ENCODE data around the gene INSM1. TPM values are rescaled to one million over a fixed set of nuclear protein-coding genes. Genes with fewer than 3 reads are reported as not detected.

INSM1 gene
- total RNA-seq, 2 experiments from 2014 or later = not detected

DNA sequence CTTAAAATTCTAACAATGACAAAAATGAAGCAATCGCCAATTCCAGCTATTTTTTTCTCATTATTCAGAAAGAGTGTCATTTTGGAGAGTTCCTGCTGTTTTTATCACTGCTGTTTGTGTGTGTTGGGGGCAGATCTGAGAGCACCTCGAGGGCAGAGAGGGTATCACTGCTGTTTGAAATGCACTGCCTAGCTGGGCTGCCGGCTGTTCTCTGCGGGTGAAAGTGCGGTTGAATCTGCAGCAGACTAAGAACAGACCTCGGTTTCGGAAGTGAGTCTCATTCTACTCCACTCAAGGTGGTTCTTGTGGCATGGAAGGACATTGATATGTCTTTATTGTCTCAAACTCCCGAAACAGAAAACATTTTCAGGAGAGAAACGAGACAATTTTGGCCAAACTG, 18.3 kb downstream of the INSM1 start:
- Mint-ChIP-seq H3K4me1 (no peaks in the 10 kb centered on the region), H3K36me3 (ENCODE audit: low read depth) (no peaks in the 10 kb centered on the region), H3K9me3 (peaks cover under 1% of the 10 kb centered on the region), H3K4me3 (no peak overlapping the region), H3K27ac (no peak overlapping the region), H3K27me3 (no peaks in the 10 kb centered on the region)
- DNase-seq = no peak
- POLR2A ChIA-PET = no interaction called here
- CTCF ChIA-PET = no interaction called here

DNA sequence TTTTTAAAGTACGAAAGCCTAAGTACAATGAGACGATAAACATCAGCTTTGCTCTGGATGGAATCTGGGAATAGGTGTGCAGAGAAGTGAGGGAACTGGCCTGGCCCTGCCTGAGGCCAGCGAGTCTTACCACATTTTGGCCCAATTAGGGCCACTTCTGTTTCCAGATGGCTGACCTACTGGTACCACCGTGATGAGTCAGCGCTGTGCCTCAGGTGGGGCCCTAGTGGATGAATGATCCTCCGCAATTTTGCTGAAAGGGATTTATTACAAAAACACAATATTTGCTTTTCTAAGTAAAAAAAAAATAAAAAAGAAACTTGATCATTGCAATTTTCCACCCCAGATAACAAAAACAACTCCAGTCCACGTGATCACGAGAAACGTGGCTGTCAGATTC, 22.5 kb downstream of the INSM1 start:
- H3K4me3 Mint-ChIP-seq = no peak overlapping the region
- ChIA-PET POLR2A (no interaction called here), CTCF (no interaction called here)
- no peaks in the 10 kb centered on the region for H3K4me1 Mint-ChIP-seq
- no peak overlapping the region for H3K27ac Mint-ChIP-seq
- H3K9me3 Mint-ChIP-seq = no peaks in the 10 kb centered on the region
- no peak for DNase-seq
- H3K36me3 Mint-ChIP-seq (ENCODE audit: low read depth) = no peaks in the 10 kb centered on the region
- H3K27me3 Mint-ChIP-seq = no peaks in the 10 kb centered on the region

DNA sequence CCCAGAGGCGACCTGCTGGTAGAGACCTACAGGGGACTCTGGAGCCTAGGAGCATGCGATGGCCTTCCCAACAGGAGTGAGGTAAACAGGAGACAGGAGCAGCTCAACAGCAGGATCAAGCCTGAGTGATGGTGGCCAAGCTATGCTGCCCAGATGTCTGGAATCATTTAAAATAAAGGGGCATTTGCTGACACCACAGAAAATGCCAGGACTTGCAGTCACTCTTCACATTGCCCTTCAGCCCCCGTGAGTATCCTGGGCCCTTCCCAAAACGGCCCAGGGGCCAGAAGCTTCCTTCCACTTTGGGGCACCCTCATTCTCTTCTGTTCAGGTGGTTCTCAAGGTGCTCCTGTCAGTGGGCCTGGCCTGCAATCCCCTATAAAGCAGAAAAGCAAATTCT, 23.2 kb downstream of the INSM1 start:
- Mint-ChIP-seq H3K9me3 (no peaks in the 10 kb centered on the region), H3K27me3 (no peaks in the 10 kb centered on the region), H3K4me3 (no peak overlapping the region), H3K4me1 (no peaks in the 10 kb centered on the region), H3K36me3 (ENCODE audit: low read depth) (no peaks in the 10 kb centered on the region), H3K27ac (no peak overlapping the region)
- ChIA-PET CTCF (no interaction called here), POLR2A (no interaction called here)
- DNase-seq = no peak

DNA sequence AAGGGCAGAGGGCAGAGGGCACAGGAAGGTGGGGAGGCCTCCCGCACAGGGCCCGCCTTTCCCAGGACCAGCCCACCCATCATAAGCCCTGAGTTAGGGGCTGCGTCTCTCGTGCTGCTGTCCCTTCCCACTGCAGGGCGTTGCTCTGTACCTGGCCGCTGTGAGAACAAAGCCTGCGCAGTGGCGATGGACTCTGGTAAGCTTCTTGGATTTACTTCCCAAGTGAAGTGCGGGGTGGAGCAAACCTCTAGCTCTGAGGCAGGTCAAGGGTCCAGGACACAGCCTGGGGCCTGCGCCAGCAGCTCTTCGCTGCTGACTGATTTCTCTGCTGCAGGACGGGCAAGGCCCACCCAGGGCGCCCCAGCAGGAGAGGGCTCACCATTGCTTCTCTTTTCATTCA, 23.9 kb downstream of the INSM1 start:
- Mint-ChIP-seq H3K4me1 (no peaks in the 10 kb centered on the region), H3K27ac (no peak overlapping the region), H3K4me3 (no peak overlapping the region), H3K36me3 (ENCODE audit: low read depth) (no peaks in the 10 kb centered on the region), H3K27me3 (no peaks in the 10 kb centered on the region), H3K9me3 (no peaks in the 10 kb centered on the region)
- DNase-seq = no peak
- ChIA-PET CTCF (no interaction called here), POLR2A (no interaction called here)

DNA sequence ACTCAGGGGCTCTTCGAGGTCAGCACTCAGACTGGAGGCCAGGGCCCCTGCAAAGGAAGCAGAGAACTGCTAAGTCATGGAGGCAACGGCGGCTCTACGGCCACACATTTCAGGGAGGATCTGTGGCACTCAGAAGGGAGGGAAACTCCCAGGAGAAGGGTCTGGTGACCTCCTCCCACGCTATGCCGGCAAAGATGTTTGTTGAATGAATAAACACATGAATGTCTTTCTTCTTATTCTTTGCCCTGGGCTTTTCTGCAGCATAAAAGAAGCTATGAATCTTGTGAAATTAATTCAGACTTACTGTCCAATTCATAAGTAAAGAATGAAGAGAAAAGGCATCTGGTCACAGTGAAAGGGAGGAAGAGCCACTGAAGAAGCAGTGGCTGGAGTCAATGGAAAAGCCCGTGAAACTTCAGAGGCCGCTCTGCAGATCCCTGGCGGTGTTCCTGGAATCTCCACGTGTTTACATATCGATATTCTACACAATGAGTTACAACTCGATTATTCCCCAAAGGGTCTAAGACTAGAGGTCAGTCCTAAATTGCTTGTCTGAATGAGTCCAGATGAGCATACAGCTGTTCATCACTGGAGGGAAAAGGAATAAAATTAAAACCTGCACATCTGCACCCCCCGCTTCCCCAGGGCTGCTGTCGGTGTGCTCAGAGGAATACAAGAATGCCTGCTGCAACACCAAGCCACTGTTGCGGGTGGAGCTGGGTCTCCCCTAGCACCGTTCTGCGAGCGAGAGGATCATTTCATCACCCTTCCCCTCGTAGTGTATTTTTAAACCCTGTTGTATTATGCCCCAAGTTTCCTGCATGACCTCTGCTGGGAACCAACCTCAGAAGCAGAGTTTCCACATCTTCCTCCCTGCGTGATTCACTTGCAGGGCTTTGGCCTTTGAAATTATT, 25.6 kb downstream of the INSM1 start:
- Mint-ChIP-seq H3K36me3 (ENCODE audit: low read depth) (no peaks in the 10 kb centered on the region), H3K27me3 (no peaks in the 10 kb centered on the region), H3K9me3 (no peaks in the 10 kb centered on the region), H3K4me3 (no peak overlapping the region), H3K27ac (peak overlapping the region; percentile 39), H3K4me1 (no peaks in the 10 kb centered on the region)
- DNase-seq = no peak
- ChIA-PET POLR2A (no interaction called here), CTCF (interaction anchor here (0.6 kb wide), 1 partner anchor 454 kb away, joined by 6 read pairs; no protein-coding TSS in a partner anchor)

DNA sequence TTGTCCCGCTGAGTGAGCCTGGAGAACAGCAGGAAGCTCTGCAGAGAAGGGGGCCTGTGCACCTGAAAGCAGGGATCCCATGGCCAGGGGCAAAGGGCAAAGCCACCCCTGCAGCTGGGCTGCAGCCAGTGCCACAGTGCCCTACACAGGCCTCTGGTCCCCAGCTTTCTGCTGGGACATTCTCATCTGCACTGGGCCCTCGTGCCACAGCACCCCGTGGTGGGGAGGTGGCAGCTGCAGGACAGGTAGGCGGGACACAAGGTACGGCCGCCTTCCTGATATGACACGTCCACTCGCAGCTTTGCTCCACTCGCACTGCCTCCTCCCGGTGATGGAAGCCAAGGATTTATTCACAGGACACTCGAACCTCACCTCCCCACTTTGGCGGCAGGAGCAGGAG, 27.2 kb downstream of the INSM1 start:
- DNase-seq = no peak
- Mint-ChIP-seq H3K4me1 (no peaks in the 10 kb centered on the region), H3K27ac (no peak overlapping the region), H3K4me3 (no peak overlapping the region), H3K36me3 (ENCODE audit: low read depth) (no peaks in the 10 kb centered on the region), H3K9me3 (no peaks in the 10 kb centered on the region), H3K27me3 (no peaks in the 10 kb centered on the region)
- POLR2A ChIA-PET = no interaction called here
- CTCF ChIA-PET = no interaction called here

DNA sequence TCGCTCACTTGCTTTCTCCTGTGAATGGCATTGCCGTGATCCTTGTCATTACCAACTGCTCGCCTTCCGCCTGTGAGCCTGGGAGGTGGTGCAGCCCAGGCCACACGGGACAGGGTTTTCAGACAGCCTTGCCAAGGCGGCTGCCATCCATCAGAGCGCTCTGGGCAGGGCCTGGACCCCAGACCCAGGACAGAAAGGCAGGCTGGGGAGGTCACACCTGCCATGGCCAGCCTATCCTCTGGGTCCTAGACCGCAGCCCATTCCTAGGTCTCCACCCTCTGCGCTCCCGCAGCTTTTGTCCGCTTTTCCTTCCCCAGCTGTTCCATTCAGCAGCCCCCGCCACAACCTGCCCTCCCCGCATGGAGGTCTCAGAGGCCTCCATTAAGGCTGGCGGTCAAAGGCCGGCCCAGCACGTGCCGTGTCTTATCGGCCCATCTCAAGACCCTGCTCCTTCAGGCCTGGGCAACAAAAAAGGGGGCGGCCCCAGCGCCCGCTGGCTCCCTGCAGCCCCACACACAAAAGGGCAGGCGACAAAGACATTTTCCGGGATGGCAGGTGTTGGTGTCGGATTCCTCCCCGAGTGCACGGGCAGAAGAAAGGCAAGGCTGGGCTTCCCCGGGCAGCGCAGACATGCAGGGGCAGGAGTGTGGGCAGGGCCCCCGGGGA, 28.1 kb downstream of the INSM1 start:
- no peaks in the 10 kb centered on the region for H3K36me3 Mint-ChIP-seq (ENCODE audit: low read depth)
- no peak for DNase-seq
- no peaks in the 10 kb centered on the region for H3K9me3 Mint-ChIP-seq
- H3K27ac Mint-ChIP-seq = no peak overlapping the region
- H3K4me3 Mint-ChIP-seq = no peak overlapping the region
- CTCF ChIA-PET = no interaction called here
- H3K4me1 Mint-ChIP-seq = no peaks in the 10 kb centered on the region
- H3K27me3 Mint-ChIP-seq = no peaks in the 10 kb centered on the region
- POLR2A ChIA-PET = no interaction called here

DNA sequence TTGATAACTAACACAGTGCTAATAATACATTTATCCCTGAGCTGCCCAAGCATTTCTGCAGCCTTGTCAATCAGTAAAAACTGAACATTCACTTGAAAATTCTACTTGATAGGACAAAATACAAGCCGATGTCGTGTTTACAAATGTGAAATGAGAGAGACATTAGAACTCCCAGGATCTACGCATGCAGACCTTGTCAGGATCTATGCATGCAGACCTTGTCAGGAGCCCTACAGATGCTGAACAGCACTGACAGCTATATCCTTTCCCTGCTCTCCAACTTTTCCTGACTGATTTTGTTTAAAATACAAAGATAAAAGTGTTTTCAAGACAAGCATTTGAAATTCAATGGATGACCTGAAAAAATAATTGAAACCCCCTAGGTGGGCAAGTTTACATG, 28.9 kb downstream of the INSM1 start:
- POLR2A ChIA-PET = no interaction called here
- H3K27ac Mint-ChIP-seq = no peak overlapping the region

DNA sequence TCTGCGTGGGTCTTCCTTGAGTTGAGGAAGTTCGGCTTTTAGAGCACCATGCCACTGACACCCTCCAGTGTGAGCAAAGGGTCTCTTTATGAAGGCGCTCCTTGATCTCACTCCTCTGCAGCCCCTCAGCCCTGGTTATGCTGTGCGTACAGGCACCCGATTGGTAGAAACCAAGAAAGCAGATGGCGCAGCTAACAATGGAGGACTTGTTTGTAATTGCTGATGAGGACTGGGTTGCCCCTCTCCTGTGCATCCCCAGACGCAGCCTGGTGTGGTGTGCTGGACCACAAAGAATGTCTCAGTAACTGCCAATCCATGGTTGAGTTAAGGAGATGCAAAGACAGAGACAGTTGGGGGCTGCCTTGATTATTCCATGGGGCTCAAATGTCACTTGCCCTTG, 30.2 kb downstream of the INSM1 start:
- DNase-seq = no peak
- ChIA-PET CTCF (no interaction called here), POLR2A (no interaction called here)
- no peak overlapping the region for H3K27ac Mint-ChIP-seq
- no peaks in the 10 kb centered on the region for H3K4me1 Mint-ChIP-seq
- H3K9me3 Mint-ChIP-seq = no peaks in the 10 kb centered on the region
- H3K27me3 Mint-ChIP-seq = no peaks in the 10 kb centered on the region
- no peak overlapping the region for H3K4me3 Mint-ChIP-seq
- H3K36me3 Mint-ChIP-seq (ENCODE audit: low read depth) = no peaks in the 10 kb centered on the region

More for the DNA sequence above, 28.9 kb downstream of the INSM1 start:
- Mint-ChIP-seq H3K4me1 (no peaks in the 10 kb centered on the region), H3K27me3 (no peaks in the 10 kb centered on the region), H3K9me3 (no peaks in the 10 kb centered on the region), H3K36me3 (ENCODE audit: low read depth) (no peaks in the 10 kb centered on the region), H3K4me3 (no peak overlapping the region)
- CTCF ChIA-PET = no interaction called here
- no peak for DNase-seq

DNA sequence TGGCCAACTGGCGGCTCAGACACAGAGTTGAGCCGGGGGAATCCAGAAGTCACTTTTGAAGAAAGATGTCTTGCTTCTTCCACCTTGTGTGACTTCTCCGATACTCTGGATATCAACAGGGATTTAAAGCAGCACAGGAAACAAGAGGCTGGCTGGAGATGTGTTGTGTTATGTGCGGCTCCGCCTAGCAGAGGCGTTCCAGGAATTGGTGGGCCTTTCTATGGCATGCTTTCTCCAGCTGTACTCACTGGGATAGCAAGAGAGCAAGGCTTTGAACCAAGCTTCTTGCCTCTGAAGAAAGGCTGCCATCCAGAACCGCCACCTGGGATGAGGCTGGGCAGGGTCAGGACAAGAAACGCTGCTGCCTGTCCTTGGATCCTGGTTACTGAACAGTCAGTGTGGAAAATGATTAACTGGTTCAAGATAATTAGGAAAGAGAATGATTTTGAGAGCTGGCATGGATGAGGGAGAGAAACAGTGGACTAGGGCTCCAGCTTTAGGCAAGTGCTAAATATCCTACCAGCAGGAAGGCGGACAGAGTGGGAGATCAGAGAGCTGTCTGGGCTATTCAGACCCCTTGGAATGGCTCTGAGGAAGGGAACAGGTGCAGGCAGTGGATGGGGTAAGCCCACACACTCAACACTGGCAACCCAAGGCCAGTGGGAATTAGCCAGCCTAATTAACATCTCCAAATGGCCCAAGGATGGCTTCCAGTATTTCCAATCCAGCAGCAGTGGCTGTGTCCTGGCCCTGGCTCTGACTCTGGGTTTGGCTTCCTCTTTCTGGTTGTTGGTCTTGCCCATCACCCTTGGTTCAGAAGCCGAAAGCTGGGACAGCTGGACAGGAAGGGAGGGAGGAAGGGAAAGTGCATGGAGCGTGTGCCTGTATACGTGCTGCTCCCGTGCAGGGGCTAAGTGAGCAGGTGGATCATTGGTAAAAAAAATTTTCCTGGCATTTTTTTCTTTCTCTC, 31.9 kb downstream of the INSM1 start:
- CTCF ChIA-PET = no interaction called here

DNA sequence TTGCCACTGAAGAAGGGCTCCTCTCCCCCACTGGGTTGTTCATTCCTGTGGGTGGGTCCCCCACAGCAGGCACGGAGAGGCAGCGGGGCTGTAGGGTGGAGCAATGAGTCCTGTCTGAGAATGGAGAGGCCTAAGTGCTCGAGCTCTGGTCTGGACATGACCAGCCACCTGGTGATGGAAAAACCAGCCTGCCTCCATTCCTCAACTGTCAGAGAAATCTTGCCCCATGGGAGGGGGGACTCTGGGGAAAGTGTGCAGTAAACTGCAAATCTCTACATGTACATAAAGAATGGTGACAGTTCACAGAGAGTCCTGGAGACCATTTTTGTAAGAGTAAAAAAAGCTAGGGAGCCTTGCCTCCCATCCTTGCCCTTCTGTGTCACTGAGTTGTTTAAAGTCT, 34.1 kb downstream of the INSM1 start:
- Mint-ChIP-seq H3K4me1 (peaks cover 1% of the 10 kb centered on the region), H3K36me3 (ENCODE audit: low read depth) (no peaks in the 10 kb centered on the region), H3K4me3 (no peak overlapping the region), H3K27ac (no peak overlapping the region), H3K27me3 (no peaks in the 10 kb centered on the region), H3K9me3 (no peaks in the 10 kb centered on the region)
- no peak for DNase-seq
- POLR2A ChIA-PET = no interaction called here
- CTCF ChIA-PET = no interaction called here

More for the DNA sequence above, 31.9 kb downstream of the INSM1 start:
- H3K4me3 Mint-ChIP-seq = no peak overlapping the region
- H3K27me3 Mint-ChIP-seq = no peaks in the 10 kb centered on the region
- no peak for DNase-seq
- H3K36me3 Mint-ChIP-seq (ENCODE audit: low read depth) = no peaks in the 10 kb centered on the region
- POLR2A ChIA-PET = no interaction called here
- H3K27ac Mint-ChIP-seq = no peak overlapping the region
- no peaks in the 10 kb centered on the region for H3K9me3 Mint-ChIP-seq
- H3K4me1 Mint-ChIP-seq = peaks cover under 1% of the 10 kb centered on the region

DNA sequence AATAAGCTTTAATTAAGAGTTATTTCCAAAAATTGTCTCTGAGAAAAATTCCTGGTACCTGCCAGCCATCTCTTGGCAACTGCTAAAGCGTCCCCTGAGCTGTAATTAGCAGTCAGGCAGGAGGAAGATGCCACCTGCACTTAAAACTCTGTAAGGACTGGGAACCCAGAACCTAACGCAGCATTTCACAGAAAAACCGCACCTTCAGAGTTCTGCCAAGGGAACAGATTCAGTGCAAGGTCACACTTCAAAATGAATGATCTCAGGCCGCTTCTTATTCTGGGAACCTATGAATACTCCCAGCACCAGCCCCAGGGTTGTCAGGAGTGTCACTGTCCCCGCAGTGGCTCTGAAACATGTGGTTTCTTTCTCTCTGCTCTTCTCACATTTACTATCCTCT, 36.7 kb downstream of the INSM1 start:
- no peak overlapping the region for H3K4me3 Mint-ChIP-seq
- CTCF ChIA-PET = no interaction called here
- no peak overlapping the region for H3K27ac Mint-ChIP-seq
- no peaks in the 10 kb centered on the region for H3K36me3 Mint-ChIP-seq (ENCODE audit: low read depth)
- no peaks in the 10 kb centered on the region for H3K9me3 Mint-ChIP-seq
- POLR2A ChIA-PET = no interaction called here
- no peaks in the 10 kb centered on the region for H3K27me3 Mint-ChIP-seq
- no peak for DNase-seq
- peaks cover 1% of the 10 kb centered on the region for H3K4me1 Mint-ChIP-seq

DNA sequence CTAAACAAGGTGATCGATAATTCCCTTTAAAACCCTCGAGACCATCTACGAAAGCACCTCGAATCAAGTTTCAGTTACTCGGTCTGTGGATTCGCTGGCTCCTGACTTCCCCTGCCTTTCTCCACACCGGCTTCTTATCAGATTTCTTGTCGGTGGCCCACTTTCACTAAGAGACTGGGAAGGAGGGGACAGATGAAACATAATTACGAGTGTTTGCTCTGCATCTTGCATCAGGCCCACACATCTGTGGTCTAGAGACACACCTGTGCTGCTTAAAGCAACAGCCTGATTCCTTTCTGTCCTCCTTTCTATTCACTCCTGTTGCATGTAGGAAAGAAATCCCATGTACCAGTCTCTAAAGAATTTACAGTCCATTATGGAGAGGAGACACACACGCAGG, 37.7 kb downstream of the INSM1 start:
- CTCF ChIA-PET = no interaction called here
- DNase-seq = no peak
- Mint-ChIP-seq H3K36me3 (ENCODE audit: low read depth) (no peaks in the 10 kb centered on the region), H3K27ac (no peak overlapping the region), H3K4me1 (peaks cover 1% of the 10 kb centered on the region), H3K4me3 (no peak overlapping the region), H3K9me3 (no peaks in the 10 kb centered on the region), H3K27me3 (no peaks in the 10 kb centered on the region)
- POLR2A ChIA-PET = no interaction called here
